ENCODE measurements around the gene AP2B1. TPM values are rescaled to one million over a fixed set of nuclear protein-coding genes. Genes with fewer than 3 reads are reported as not detected.

Gene AP2B1
- total RNA-seq, 1 experiment from 2014 or later: 82.7 TPM

- no peak overlapping the region for H3K4me2 ChIP-seq (ENCODE audit: low read depth, low read length, poor library complexity, severe bottlenecking)
- H3K36me3 ChIP-seq (ENCODE audit: insufficient read depth, low read length): no peaks in the 10 kb centered on the region
- no peaks in the 10 kb centered on the region for H3K9me2 ChIP-seq (replicated peaks; ENCODE audit: insufficient read depth, low read length)
- no peak overlapping the region for H3K4me3 ChIP-seq (ENCODE audit: low read length)
- H3K9me3 ChIP-seq (ENCODE audit: low read length): no peaks in the 10 kb centered on the region
- no peaks in the 10 kb centered on the region for H3K27me3 ChIP-seq (ENCODE audit: low read length)
- no peaks in the 10 kb centered on the region for H3K79me2 ChIP-seq (ENCODE audit: low read length)
- no peak overlapping the region for H2AFZ ChIP-seq (ENCODE audit: low read length)
- H3K9ac ChIP-seq (ENCODE audit: low read length): no peak overlapping the region
- H3K27ac ChIP-seq (ENCODE audit: low read length): no peak overlapping the region
- peaks cover 23% of the 10 kb centered on the region for H3K4me1 ChIP-seq (ENCODE audit: low read length)
- H4K20me1 ChIP-seq (ENCODE audit: insufficient read depth, low read depth, low read length): no peaks in the 10 kb centered on the region
- DNase-seq: no peak
These were observed 143.4 kb downstream of the AP2B1 start for GRCh38 chr17:35730400-35731005.

- H2AFZ ChIP-seq (ENCODE audit: low read length): no peak within 1 kb of the TSS
- no peak for DNase-seq
- no peak within 1 kb of the TSS for H3K4me3 ChIP-seq (ENCODE audit: low read length)
- H3K27me3 ChIP-seq (ENCODE audit: low read length): no peaks in the 10 kb centered on the region
- peaks cover 14% of the 10 kb centered on the region for H3K4me1 ChIP-seq (ENCODE audit: low read length)
- no peaks in the 10 kb centered on the region for H3K36me3 ChIP-seq (ENCODE audit: insufficient read depth, low read length)
- no peak within 1 kb of the TSS for H3K9ac ChIP-seq (ENCODE audit: low read length)
- H3K79me2 ChIP-seq (ENCODE audit: low read length): no peaks in the 10 kb centered on the region
- H4K20me1 ChIP-seq (ENCODE audit: insufficient read depth, low read depth, low read length): no peaks in the 10 kb centered on the region
- H3K9me3 ChIP-seq (ENCODE audit: low read length): no peaks in the 10 kb centered on the region
- no peak within 1 kb of the TSS for H3K27ac ChIP-seq (ENCODE audit: low read length)
- H3K9me2 ChIP-seq (replicated peaks; ENCODE audit: insufficient read depth, low read length): no peaks in the 10 kb centered on the region
- no peak within 1 kb of the TSS for H3K4me2 ChIP-seq (ENCODE audit: low read depth, low read length, poor library complexity, severe bottlenecking)
These were observed 144.3 kb downstream of the AP2B1 start, which contains the start of gene RASL10B for GRCh38 chr17:35731239-35731916. Gene RASL10B (plus strand): TSS chr17:35731639. CDS start chr17:35735185, 3,546 bp downstream.

GRCh38 chr17:35731917-35732805 lies 145.0 kb downstream of the AP2B1 start:
- no peak overlapping the region for H2AFZ ChIP-seq (ENCODE audit: low read length)
- H3K9me3 ChIP-seq (ENCODE audit: low read length): no peaks in the 10 kb centered on the region
- no peak for DNase-seq
- H3K27me3 ChIP-seq (ENCODE audit: low read length): no peaks in the 10 kb centered on the region
- H3K9me2 ChIP-seq (replicated peaks; ENCODE audit: insufficient read depth, low read length): no peaks in the 10 kb centered on the region
- H3K4me3 ChIP-seq (ENCODE audit: low read length): no peak overlapping the region
- no peaks in the 10 kb centered on the region for H3K79me2 ChIP-seq (ENCODE audit: low read length)
- no peak overlapping the region for H3K9ac ChIP-seq (ENCODE audit: low read length)
- no peaks in the 10 kb centered on the region for H3K36me3 ChIP-seq (ENCODE audit: insufficient read depth, low read length)
- no peaks in the 10 kb centered on the region for H4K20me1 ChIP-seq (ENCODE audit: insufficient read depth, low read depth, low read length)
- H3K4me1 ChIP-seq (ENCODE audit: low read length): peaks cover 6% of the 10 kb centered on the region
- no peak overlapping the region for H3K27ac ChIP-seq (ENCODE audit: low read length)
- H3K4me2 ChIP-seq (ENCODE audit: low read depth, low read length, poor library complexity, severe bottlenecking): no peak overlapping the region

- H3K79me2 ChIP-seq (ENCODE audit: low read length): no peaks in the 10 kb centered on the region
- H3K27ac ChIP-seq (ENCODE audit: low read length): no peak overlapping the region
- no peaks in the 10 kb centered on the region for H3K9me2 ChIP-seq (replicated peaks; ENCODE audit: insufficient read depth, low read length)
- H3K9me3 ChIP-seq (ENCODE audit: low read length): no peaks in the 10 kb centered on the region
- no peak for DNase-seq
- no peaks in the 10 kb centered on the region for H3K27me3 ChIP-seq (ENCODE audit: low read length)
- no peaks in the 10 kb centered on the region for H4K20me1 ChIP-seq (ENCODE audit: insufficient read depth, low read depth, low read length)
- no peaks in the 10 kb centered on the region for H3K36me3 ChIP-seq (ENCODE audit: insufficient read depth, low read length)
- H3K4me2 ChIP-seq (ENCODE audit: low read depth, low read length, poor library complexity, severe bottlenecking): no peak overlapping the region
- no peak overlapping the region for H3K9ac ChIP-seq (ENCODE audit: low read length)
- H3K4me1 ChIP-seq (ENCODE audit: low read length): peaks cover under 1% of the 10 kb centered on the region
- no peak overlapping the region for H3K4me3 ChIP-seq (ENCODE audit: low read length)
- H2AFZ ChIP-seq (ENCODE audit: low read length): no peak overlapping the region
These were observed 145.6 kb downstream of the AP2B1 start for GRCh38 chr17:35732806-35733136.

GRCh38 chr17:35733366-35733765 lies 146.2 kb downstream of the AP2B1 start:
- Histone ChIP-seq H3K4me3 (ENCODE audit: low read length) (no peak overlapping the region), H3K9me2 (replicated peaks; ENCODE audit: insufficient read depth, low read length) (no peaks in the 10 kb centered on the region), H3K36me3 (ENCODE audit: insufficient read depth, low read length) (no peaks in the 10 kb centered on the region), H4K20me1 (ENCODE audit: insufficient read depth, low read depth, low read length) (no peaks in the 10 kb centered on the region), H3K27ac (ENCODE audit: low read length) (no peak overlapping the region), H3K4me1 (ENCODE audit: low read length) (no peaks in the 10 kb centered on the region), H3K79me2 (ENCODE audit: low read length) (no peaks in the 10 kb centered on the region), H3K9ac (ENCODE audit: low read length) (no peak overlapping the region), H3K27me3 (ENCODE audit: low read length) (no peaks in the 10 kb centered on the region), H2AFZ (ENCODE audit: low read length) (no peak overlapping the region), H3K9me3 (ENCODE audit: low read length) (no peaks in the 10 kb centered on the region), H3K4me2 (ENCODE audit: low read depth, low read length, poor library complexity, severe bottlenecking) (no peak overlapping the region)
- DNase-seq: no peak

GRCh38 chr17:35734396-35734795 lies 147.3 kb downstream of the AP2B1 start:
- Histone ChIP-seq H3K9me2 (replicated peaks; ENCODE audit: insufficient read depth, low read length) (no peaks in the 10 kb centered on the region), H3K79me2 (ENCODE audit: low read length) (no peaks in the 10 kb centered on the region), H3K4me2 (ENCODE audit: low read depth, low read length, poor library complexity, severe bottlenecking) (no peak overlapping the region), H3K9me3 (ENCODE audit: low read length) (no peaks in the 10 kb centered on the region), H3K4me1 (ENCODE audit: low read length) (no peaks in the 10 kb centered on the region), H2AFZ (ENCODE audit: low read length) (no peak overlapping the region), H4K20me1 (ENCODE audit: insufficient read depth, low read depth, low read length) (no peaks in the 10 kb centered on the region), H3K27ac (ENCODE audit: low read length) (no peak overlapping the region), H3K27me3 (ENCODE audit: low read length) (no peaks in the 10 kb centered on the region), H3K9ac (ENCODE audit: low read length) (no peak overlapping the region), H3K36me3 (ENCODE audit: insufficient read depth, low read length) (no peaks in the 10 kb centered on the region), H3K4me3 (ENCODE audit: low read length) (no peak overlapping the region)
- DNase-seq: no peak

- H3K9me2 ChIP-seq (replicated peaks; ENCODE audit: insufficient read depth, low read length): no peaks in the 10 kb centered on the region
- H3K36me3 ChIP-seq (ENCODE audit: insufficient read depth, low read length): no peaks in the 10 kb centered on the region
- DNase-seq: no peak
- no peak overlapping the region for H3K27ac ChIP-seq (ENCODE audit: low read length)
- H3K4me1 ChIP-seq (ENCODE audit: low read length): no peaks in the 10 kb centered on the region
- H2AFZ ChIP-seq (ENCODE audit: low read length): no peak overlapping the region
- H3K27me3 ChIP-seq (ENCODE audit: low read length): no peaks in the 10 kb centered on the region
- no peak overlapping the region for H3K9ac ChIP-seq (ENCODE audit: low read length)
- no peaks in the 10 kb centered on the region for H3K9me3 ChIP-seq (ENCODE audit: low read length)
- no peak overlapping the region for H3K4me2 ChIP-seq (ENCODE audit: low read depth, low read length, poor library complexity, severe bottlenecking)
- no peak overlapping the region for H3K4me3 ChIP-seq (ENCODE audit: low read length)
- no peaks in the 10 kb centered on the region for H4K20me1 ChIP-seq (ENCODE audit: insufficient read depth, low read depth, low read length)
- no peaks in the 10 kb centered on the region for H3K79me2 ChIP-seq (ENCODE audit: low read length)
These were observed 148.1 kb downstream of the AP2B1 start for GRCh38 chr17:35735036-35735805.

- no peak overlapping the region for H2AFZ ChIP-seq (ENCODE audit: low read length)
- H3K4me2 ChIP-seq (ENCODE audit: low read depth, low read length, poor library complexity, severe bottlenecking): no peak overlapping the region
- no peaks in the 10 kb centered on the region for H3K36me3 ChIP-seq (ENCODE audit: insufficient read depth, low read length)
- no peaks in the 10 kb centered on the region for H3K9me3 ChIP-seq (ENCODE audit: low read length)
- H3K4me3 ChIP-seq (ENCODE audit: low read length): no peak overlapping the region
- no peaks in the 10 kb centered on the region for H4K20me1 ChIP-seq (ENCODE audit: insufficient read depth, low read depth, low read length)
- no peaks in the 10 kb centered on the region for H3K27me3 ChIP-seq (ENCODE audit: low read length)
- no peak for DNase-seq
- no peak overlapping the region for H3K27ac ChIP-seq (ENCODE audit: low read length)
- H3K79me2 ChIP-seq (ENCODE audit: low read length): no peaks in the 10 kb centered on the region
- no peaks in the 10 kb centered on the region for H3K4me1 ChIP-seq (ENCODE audit: low read length)
- no peaks in the 10 kb centered on the region for H3K9me2 ChIP-seq (replicated peaks; ENCODE audit: insufficient read depth, low read length)
- no peak overlapping the region for H3K9ac ChIP-seq (ENCODE audit: low read length)
These were observed 149.1 kb downstream of the AP2B1 start for GRCh38 chr17:35736236-35736635.

Measured in Karpas-422 (cell line).